OCI-LY1 (cell line): ENCODE measurements around the gene VKORC1.

Experiments
- H2AFZ ChIP-seq: fragments of 200-600 bp; sonication (generic), shearing (Covaris generic); 2 replicates; pipeline ENCODE4 v1.6.0; 2014; ENCODE audit warnings: antibody characterized with exemption, mild to moderate bottlenecking, low read length
- H3F3A ChIP-seq: fragments of 200-600 bp; sonication (generic), shearing (Covaris generic); 2 replicates; pipeline ENCODE4 v1.6.0; 2014; ENCODE audit warnings: mild to moderate bottlenecking, antibody characterized with exemption, low read length, moderate library complexity; ENCODE audit not compliant: insufficient read depth
- H3K27ac ChIP-seq: fragments of 200-600 bp; sonication (generic); 2 replicates; pipeline ENCODE4 v1.5.1; 2014; ENCODE audit warnings: low read length, mixed run types, mild to moderate bottlenecking, low read depth; ENCODE audit not compliant: poor library complexity, severe bottlenecking
- H3K27me3 ChIP-seq: fragments of 200-600 bp; sonication (generic); 2 replicates; pipeline ENCODE4 v1.6.0; 2014; ENCODE audit warnings: antibody characterized with exemption, mild to moderate bottlenecking, low read length, moderate library complexity; ENCODE audit not compliant: insufficient read depth
- H3K36me3 ChIP-seq: fragments of 200-600 bp; sonication (generic); 2 replicates; pipeline ENCODE4 v1.6.1; 2014; ENCODE audit warnings: mild to moderate bottlenecking, antibody characterized with exemption, low read length, moderate library complexity, mixed read lengths; ENCODE audit not compliant: insufficient read depth
- H3K4me1 ChIP-seq: fragments of 200-600 bp; sonication (generic); 2 replicates; pipeline ENCODE4 v1.5.1; 2014; ENCODE audit warnings: mild to moderate bottlenecking, low read length, moderate library complexity; ENCODE audit not compliant: insufficient read depth, severe bottlenecking
- H3K4me2 ChIP-seq: fragments of 200-600 bp; sonication (generic), shearing (Covaris generic); 2 replicates; pipeline ENCODE4 v1.6.1; 2014; ENCODE audit warnings: low read length
- H3K4me3 ChIP-seq: fragments of 200-600 bp; sonication (generic); 2 replicates; pipeline ENCODE4 v1.5.1; 2014; ENCODE audit warnings: low read length, low read depth, mild to moderate bottlenecking, mixed read lengths; ENCODE audit not compliant: poor library complexity, severe bottlenecking
- H3K79me2 ChIP-seq: fragments of 200-600 bp; shearing (Covaris generic); 2 replicates; pipeline ENCODE4 v1.6.1; 2016; ENCODE audit warnings: mixed run types, low read length, mixed read lengths; ENCODE audit not compliant: insufficient read depth
- H3K9ac ChIP-seq: fragments of 200-600 bp; sonication (generic), shearing (Covaris generic); 2 replicates; pipeline ENCODE4 v1.6.1; 2014; ENCODE audit warnings: mild to moderate bottlenecking, low read length, mixed read lengths
- H3K9me2 ChIP-seq: fragments of 200-600 bp; sonication (generic), shearing (Covaris generic); 2 replicates; pipeline ENCODE4 v1.6.1; 2014; ENCODE audit warnings: low read depth, mild to moderate bottlenecking, low read length, mixed read lengths
- H3K9me3 ChIP-seq: fragments of 200-600 bp; shearing (Covaris generic); 2 replicates; pipeline ENCODE4 v1.6.1; 2014; ENCODE audit warnings: low read length, mixed read lengths
- H4K20me1 ChIP-seq: fragments of 200-600 bp; sonication (generic), shearing (Covaris generic); 2 replicates; pipeline ENCODE4 v1.6.0; 2016; ENCODE audit warnings: mild to moderate bottlenecking, low read length; ENCODE audit not compliant: insufficient read depth
- EZH2 ChIP-seq: fragments of 200-600 bp; sonication (generic), shearing (Covaris generic); IDR thresholded peaks from 2 replicates; pipeline ENCODE4 v1.8.0; 2017; ENCODE audit warnings: borderline replicate concordance, mixed run types, mild to moderate bottlenecking, antibody characterized with exemption, low read length, moderate library complexity, mixed read lengths
- TF ChIP-seq, protein P1 (sequence below): fragments of 200-600 bp; sonication (generic), shearing (Covaris generic); IDR thresholded peaks from 2 replicates; pipeline ENCODE4 v1.5.1; 2017; ENCODE audit warnings: mild to moderate bottlenecking, antibody characterized with exemption, low read length, moderate library complexity, mixed read lengths

The VKORC1 gene

DNA sequence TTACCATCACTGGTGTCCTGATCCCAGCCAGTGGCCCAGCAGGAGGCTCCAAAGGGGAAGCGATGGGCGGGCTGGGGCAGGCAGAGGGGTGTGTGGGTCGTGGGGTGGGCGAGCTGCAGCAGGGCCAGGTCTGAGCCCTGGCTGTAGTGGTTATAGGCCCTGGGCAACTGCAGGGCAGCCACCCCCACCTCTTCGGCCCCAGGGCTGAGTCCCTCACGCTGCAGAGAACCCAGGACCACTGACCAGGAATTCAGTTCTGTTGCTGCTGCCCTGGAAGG is 8.0 kb downstream of the VKORC1 start:
- peaks cover 31% of the 10 kb centered on the region; the same call in 1 of the 2 replicates for H3K36me3 ChIP-seq
- H4K20me1 ChIP-seq, result no peaks in the 10 kb centered on the region

DNA sequence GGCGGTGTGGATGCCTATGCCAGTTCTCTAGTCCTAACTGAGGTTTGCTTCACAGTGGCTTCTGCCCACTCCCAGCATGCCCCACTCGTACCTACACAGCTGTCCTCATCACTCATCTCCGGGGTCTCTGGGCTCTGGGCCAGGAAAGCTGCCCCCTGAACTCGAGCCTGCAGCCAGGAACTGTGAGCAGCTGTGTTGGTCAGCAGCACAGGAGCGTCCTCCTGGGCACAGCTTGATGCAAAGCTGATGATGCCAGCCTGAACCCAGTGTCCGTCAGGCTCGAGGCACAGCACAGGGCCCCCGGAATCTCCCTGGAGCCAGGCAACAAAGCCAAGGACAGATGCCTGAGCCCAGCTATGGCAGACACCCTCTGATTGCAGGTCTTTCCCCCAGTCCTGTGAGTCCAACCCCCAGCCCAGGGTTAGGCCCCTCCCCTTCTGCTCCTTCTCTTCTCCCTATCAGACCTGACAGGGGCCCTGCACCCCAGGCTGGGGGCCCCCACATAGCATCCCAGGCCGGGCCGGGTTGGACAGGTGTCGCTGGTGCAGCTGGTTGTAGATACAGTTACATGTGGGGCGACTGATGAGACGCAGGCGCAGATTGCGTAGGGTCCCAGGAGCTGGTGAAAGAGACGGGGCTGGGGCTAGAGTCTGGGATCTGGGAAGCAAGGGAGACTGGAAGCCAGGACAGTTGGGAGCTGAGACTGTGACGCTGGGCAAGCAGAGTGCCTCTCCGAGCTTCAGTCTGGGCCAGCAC is 8.5 kb downstream of the VKORC1 start:
- no peak overlapping the region for H3K4me2 ChIP-seq
- H3K36me3 ChIP-seq, result peaks cover 30% of the 10 kb centered on the region; the same call in 1 of the 2 replicates
- H3K9me3 ChIP-seq, result no peaks in the 10 kb centered on the region
- no peaks in the 10 kb centered on the region for H3K4me1 ChIP-seq
- no peak overlapping the region for H3K4me3 ChIP-seq
- H3K27ac ChIP-seq, result no peak overlapping the region
- no peaks in the 10 kb centered on the region for H3K9me2 ChIP-seq
- no peak overlapping the region for H2AFZ ChIP-seq
- TF ChIP-seq, protein P1, sequence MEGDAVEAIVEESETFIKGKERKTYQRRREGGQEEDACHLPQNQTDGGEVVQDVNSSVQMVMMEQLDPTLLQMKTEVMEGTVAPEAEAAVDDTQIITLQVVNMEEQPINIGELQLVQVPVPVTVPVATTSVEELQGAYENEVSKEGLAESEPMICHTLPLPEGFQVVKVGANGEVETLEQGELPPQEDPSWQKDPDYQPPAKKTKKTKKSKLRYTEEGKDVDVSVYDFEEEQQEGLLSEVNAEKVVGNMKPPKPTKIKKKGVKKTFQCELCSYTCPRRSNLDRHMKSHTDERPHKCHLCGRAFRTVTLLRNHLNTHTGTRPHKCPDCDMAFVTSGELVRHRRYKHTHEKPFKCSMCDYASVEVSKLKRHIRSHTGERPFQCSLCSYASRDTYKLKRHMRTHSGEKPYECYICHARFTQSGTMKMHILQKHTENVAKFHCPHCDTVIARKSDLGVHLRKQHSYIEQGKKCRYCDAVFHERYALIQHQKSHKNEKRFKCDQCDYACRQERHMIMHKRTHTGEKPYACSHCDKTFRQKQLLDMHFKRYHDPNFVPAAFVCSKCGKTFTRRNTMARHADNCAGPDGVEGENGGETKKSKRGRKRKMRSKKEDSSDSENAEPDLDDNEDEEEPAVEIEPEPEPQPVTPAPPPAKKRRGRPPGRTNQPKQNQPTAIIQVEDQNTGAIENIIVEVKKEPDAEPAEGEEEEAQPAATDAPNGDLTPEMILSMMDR, result no peak
- H3F3A ChIP-seq, result no peaks in the 10 kb centered on the region
- H4K20me1 ChIP-seq, result no peaks in the 10 kb centered on the region
- H3K9ac ChIP-seq, result no peak overlapping the region
- no peaks in the 10 kb centered on the region for H3K79me2 ChIP-seq
- H3K27me3 ChIP-seq, result no peaks in the 10 kb centered on the region

More for the DNA sequence above, 8.0 kb downstream of the VKORC1 start:
- TF ChIP-seq, protein P1, result no peak
- TF ChIP-seq EZH2, result no peak
- Histone ChIP-seq H3K9ac (no peak overlapping the region), H3K9me2 (no peaks in the 10 kb centered on the region), H3F3A (no peaks in the 10 kb centered on the region), H3K4me3 (no peak overlapping the region), H3K4me1 (no peaks in the 10 kb centered on the region), H3K9me3 (no peaks in the 10 kb centered on the region), H2AFZ (no peak overlapping the region), H3K27ac (no peak overlapping the region), H3K27me3 (no peaks in the 10 kb centered on the region), H3K4me2 (no peak overlapping the region), H3K79me2 (no peaks in the 10 kb centered on the region)

DNA sequence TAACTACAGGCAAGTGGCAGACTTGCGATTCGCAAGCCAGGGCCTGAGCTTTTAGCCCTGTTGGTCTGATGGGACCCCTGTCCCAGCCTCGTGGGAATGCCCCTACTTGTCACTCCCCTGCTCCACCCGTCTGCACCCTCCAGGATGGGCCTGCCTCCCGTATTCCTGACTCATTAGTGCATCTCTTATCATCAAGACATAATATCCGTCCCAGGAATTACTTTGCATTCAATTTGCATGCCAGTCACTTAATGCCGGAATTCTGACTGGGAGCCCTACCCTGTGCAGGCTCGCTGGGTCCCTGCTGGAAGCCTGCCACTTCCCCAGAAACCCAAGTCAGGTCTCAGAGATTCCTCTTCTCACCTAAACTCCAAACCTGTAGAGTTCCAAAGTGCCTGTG is 9.2 kb downstream of the VKORC1 start:
- Histone ChIP-seq H3K27ac (no peak overlapping the region), H3K27me3 (no peaks in the 10 kb centered on the region)

More for the DNA sequence above, 9.2 kb downstream of the VKORC1 start:
- H3K79me2 ChIP-seq, result no peaks in the 10 kb centered on the region
- H3K9ac ChIP-seq, result no peak overlapping the region
- peaks cover 30% of the 10 kb centered on the region; the same call in 1 of the 2 replicates for H3K36me3 ChIP-seq
- H3K4me3 ChIP-seq, result no peak overlapping the region
- H3F3A ChIP-seq, result no peaks in the 10 kb centered on the region
- no peaks in the 10 kb centered on the region for H3K9me3 ChIP-seq
- TF ChIP-seq EZH2, result no peak
- TF ChIP-seq, protein P1, result no peak
- no peaks in the 10 kb centered on the region for H3K9me2 ChIP-seq
- no peak overlapping the region for H3K4me2 ChIP-seq
- no peaks in the 10 kb centered on the region for H3K4me1 ChIP-seq
- no peaks in the 10 kb centered on the region for H4K20me1 ChIP-seq
- H2AFZ ChIP-seq, result no peak overlapping the region
